H9 (cell line): ENCODE results near the gene MMP15. TPM values are rescaled to one million over a fixed set of nuclear protein-coding genes. Genes with fewer than 3 reads are reported as not detected.

Experiments
- DNase-seq: peaks from one replicate; pipeline ENCODE4 v3.0.0-alpha.2; 2017
- H2AFZ ChIP-seq: one replicate; pipeline ENCODE4 v1.6.1; 2013; ENCODE audit warnings: mild to moderate bottlenecking, low read length, control low read depth, moderate library complexity
- H2AK5ac ChIP-seq: 2 replicates; pipeline ENCODE4 v1.6.1; 2013; ENCODE audit warnings: low read length, control low read depth, mixed read lengths; ENCODE audit not compliant: insufficient read length
- H2BK120ac ChIP-seq: one replicate; pipeline ENCODE4 v1.6.1; 2013; ENCODE audit warnings: low read depth, mild to moderate bottlenecking, low read length, control low read depth, inconsistent platforms; ENCODE audit not compliant: poor library complexity, severe bottlenecking
- H2BK12ac ChIP-seq: 2 replicates; pipeline ENCODE4 v1.6.1; 2013; ENCODE audit warnings: low read length, control low read depth, mixed read lengths, low read depth; ENCODE audit not compliant: insufficient read length
- H2BK15ac ChIP-seq: 2 replicates; pipeline ENCODE4 v1.6.1; 2013; ENCODE audit warnings: low read depth, low read length, control low read depth
- H2BK20ac ChIP-seq: one replicate; pipeline ENCODE4 v1.6.1; 2013; ENCODE audit warnings: low read depth, mild to moderate bottlenecking, low read length, control low read depth, inconsistent platforms; ENCODE audit not compliant: poor library complexity, severe bottlenecking
- H2BK5ac ChIP-seq: 2 replicates; pipeline ENCODE4 v1.6.1; 2013; ENCODE audit warnings: low read length, control low read depth, mixed read lengths; ENCODE audit not compliant: insufficient read length
- H3K14ac ChIP-seq: 2 replicates; pipeline ENCODE4 v1.6.1; 2013; ENCODE audit warnings: low read length, control low read depth; ENCODE audit not compliant: insufficient read depth
- H3K18ac ChIP-seq: 2 replicates; pipeline ENCODE4 v1.6.1; 2013; ENCODE audit warnings: low read depth, mild to moderate bottlenecking, mixed read lengths, low read length, control low read depth; ENCODE audit not compliant: insufficient read length
- H3K23ac ChIP-seq: 2 replicates; pipeline ENCODE4 v1.6.1; 2013; ENCODE audit warnings: low read length, control low read depth, mixed read lengths, low read depth; ENCODE audit not compliant: insufficient read length
- H3K23me2 ChIP-seq: 2 replicates; pipeline ENCODE4 v1.6.1; 2013; ENCODE audit warnings: low read depth, mild to moderate bottlenecking, mixed read lengths, low read length, control low read depth; ENCODE audit not compliant: insufficient read length, poor library complexity, severe bottlenecking
- H3K27ac ChIP-seq: 2 replicates; pipeline ENCODE4 v1.5.1; 2013; ENCODE audit warnings: low read length, control low read depth, mixed read lengths, low read depth; ENCODE audit not compliant: insufficient read length
- H3K27me3 ChIP-seq: 2 replicates; pipeline ENCODE4 v1.6.1; 2013; ENCODE audit warnings: low read length, control low read depth, inconsistent platforms; ENCODE audit not compliant: insufficient read depth
- H3K4ac ChIP-seq: 2 replicates; pipeline ENCODE4 v1.6.1; 2013; ENCODE audit warnings: low read depth, mild to moderate bottlenecking, control low read depth, inconsistent platforms, low read length, moderate library complexity
- H3K4me1 ChIP-seq: 2 replicates; pipeline ENCODE4 v1.6.1; 2013; ENCODE audit warnings: low read length, control low read depth, inconsistent platforms; ENCODE audit not compliant: insufficient read depth
- H3K4me2 ChIP-seq: 2 replicates; pipeline ENCODE4 v1.6.1; 2013; ENCODE audit warnings: low read length, control low read depth, mixed read lengths; ENCODE audit not compliant: insufficient read length, insufficient read depth
- H3K56ac ChIP-seq: 2 replicates; pipeline ENCODE4 v1.6.1; 2013; ENCODE audit warnings: low read depth, mild to moderate bottlenecking, mixed read lengths, low read length, control low read depth; ENCODE audit not compliant: insufficient read length
- H3K79me1 ChIP-seq: 2 replicates; pipeline ENCODE4 v1.6.1; 2013; ENCODE audit warnings: low read depth, mild to moderate bottlenecking, moderate library complexity, low read length, control low read depth, inconsistent platforms; ENCODE audit not compliant: insufficient read depth, poor library complexity, severe bottlenecking
- H3K79me2 ChIP-seq: 2 replicates; pipeline ENCODE4 v1.6.1; 2013; ENCODE audit warnings: low read length, control low read depth, inconsistent platforms; ENCODE audit not compliant: insufficient read depth
- H3K9ac ChIP-seq: 2 replicates; pipeline ENCODE4 v1.6.1; 2013; ENCODE audit warnings: low read length, control low read depth, mixed read lengths; ENCODE audit not compliant: insufficient read length; ENCODE audit errors: extremely low read depth
- H3K9me3 ChIP-seq: one replicate; pipeline ENCODE4 v1.6.1; 2013; ENCODE audit warnings: low read depth, low read length, inconsistent platforms; ENCODE audit not compliant: control insufficient read depth
- H3T11ph ChIP-seq: one replicate; pipeline ENCODE4 v1.6.1; 2013; ENCODE audit warnings: mild to moderate bottlenecking, low read length, control low read depth, inconsistent platforms
- H4K20me1 ChIP-seq: one replicate; pipeline ENCODE4 v1.6.1; 2013; ENCODE audit not compliant: control insufficient read depth, insufficient read length, insufficient read depth
- H4K5ac ChIP-seq: 2 replicates; pipeline ENCODE4 v1.6.1; 2013; ENCODE audit warnings: low read depth, mild to moderate bottlenecking, mixed read lengths, low read length, control low read depth; ENCODE audit not compliant: insufficient read length
- H4K8ac ChIP-seq: replicated peaks from 2 replicates; pipeline ENCODE4 v1.6.1; 2013; ENCODE audit warnings: low read length, control low read depth, mixed read lengths, low read depth; ENCODE audit not compliant: insufficient read length
- H4K91ac ChIP-seq: 2 replicates; pipeline ENCODE4 v1.6.1; 2013; ENCODE audit warnings: low read depth, mild to moderate bottlenecking, moderate library complexity, mixed read lengths, low read length, control low read depth; ENCODE audit not compliant: insufficient read length
- H3K27ac Mint-ChIP-seq, 3 experiments: 2 replicates in 2 of 3; 3 replicates in 1 of 3; pipeline ENCODE4 v1.8.0; 2020 to 2021; ENCODE audit warnings: mixed read lengths in 3 of 3, mild to moderate bottlenecking in 1 of 3, moderate library complexity in 1 of 3
- H3K27me3 Mint-ChIP-seq: 2 replicates; pipeline ENCODE4 v1.8.0; 2021; ENCODE audit warnings: low read depth, mild to moderate bottlenecking, moderate library complexity, mixed read lengths
- H3K36me3 Mint-ChIP-seq, 3 experiments: 2 replicates in 2 of 3; 3 replicates in 1 of 3; pipeline ENCODE4 v1.8.0; 2020 to 2021; ENCODE audit warnings: low read depth in 3 of 3, mixed read lengths in 3 of 3; ENCODE audit not compliant: insufficient read depth in 1 of 3
- H3K4me1 Mint-ChIP-seq, 2 experiments: 2 replicates each; pipeline ENCODE4 v1.8.0; 2020; ENCODE audit warnings: mixed read lengths in 2 of 2
- H3K4me3 Mint-ChIP-seq, 2 experiments: 2 replicates in 1 of 2; 3 replicates in 1 of 2; pipeline ENCODE4 v1.8.0; 2020 to 2021; ENCODE audit warnings: mild to moderate bottlenecking in 2 of 2, mixed read lengths in 2 of 2, moderate library complexity in 1 of 2
- H3K9me3 Mint-ChIP-seq, 2 experiments: 2 replicates in 1 of 2; 3 replicates in 1 of 2; pipeline ENCODE4 v1.8.0; 2020; ENCODE audit warnings: mild to moderate bottlenecking in 2 of 2, mixed read lengths in 2 of 2, moderate library complexity in 1 of 2
- CTCF ChIP-seq: fragments of 200-600 bp; sonication (generic); conservative IDR thresholded peaks from 3 replicates; pipeline ENCODE4 v1.8.0; 2021; ENCODE audit warnings: antibody characterized with exemption, mild to moderate bottlenecking
- WGBS: extraction: QIAGEN DNeasy Blood & Tissue Kit; methylation state at CpG from one replicate; pipeline ENCODE4 v1.1.7; 2013; ENCODE audit warnings: missing lambda C conversion rate, low lambda C conversion rate, mixed read lengths; ENCODE audit not compliant: insufficient read length; ENCODE audit errors: extremely low coverage; 5-methylcytosine and 5-hydroxymethylcytosine counted together
- total RNA-seq: library from RNA; stranded (reverse); gene quantifications from 2 replicates; pipeline ENCODE4 v1.2.1, GENCODE V29; 2021

The MMP15 gene
- total RNA-seq, 1 experiment from 2014 or later, result 32.9 TPM

DNA sequence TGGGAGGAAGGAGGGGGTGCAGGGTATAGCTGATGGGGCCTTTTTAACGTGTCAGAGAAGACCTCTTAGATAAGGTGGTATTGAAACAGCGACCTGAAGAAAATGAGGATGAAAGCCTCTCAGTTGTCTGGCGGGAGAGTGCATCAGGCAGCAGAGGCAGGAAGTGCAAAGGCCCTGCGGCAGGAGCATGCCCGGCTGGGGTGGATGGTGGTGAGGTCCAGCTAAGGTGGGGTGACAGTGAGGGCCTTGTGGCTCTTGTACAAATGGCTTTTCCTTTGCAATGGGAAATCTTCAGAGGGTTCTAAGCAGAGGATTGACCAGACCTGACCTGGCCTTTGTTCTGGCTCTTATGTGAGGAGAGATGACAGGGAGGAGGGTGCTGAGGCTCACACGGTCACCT lies 11.4 kb downstream of the MMP15 start:
- Histone ChIP-seq H4K8ac (no peak overlapping the region), H2BK12ac (no peak overlapping the region), H3K23me2 (no peaks in the 10 kb centered on the region), H3K23ac (no peak overlapping the region), H2BK15ac (no peak overlapping the region), H3K79me1 (no peaks in the 10 kb centered on the region), H3K4me2 (no peak overlapping the region), H3K9ac (no peak overlapping the region), H2AK5ac (no peak overlapping the region), H3K4me1 (no peaks in the 10 kb centered on the region), H2AFZ (no peak overlapping the region), H2BK20ac (no peak overlapping the region), H3K4ac (no peak overlapping the region), H3K9me3 (no peaks in the 10 kb centered on the region), H3T11ph (no peak overlapping the region), H3K79me2 (no peaks in the 10 kb centered on the region), H4K5ac (no peak overlapping the region), H4K20me1 (no peaks in the 10 kb centered on the region), H3K18ac (no peak overlapping the region), H3K56ac (no peak overlapping the region), H2BK5ac (no peak overlapping the region), H2BK120ac (no peak overlapping the region), H3K27ac (no peak overlapping the region), H3K14ac (no peak overlapping the region), H4K91ac (no peak overlapping the region), H3K27me3 (no peaks in the 10 kb centered on the region)
- no peak overlapping the region for H3K4me3 Mint-ChIP-seq
- no peak for TF ChIP-seq CTCF
- no CpG with 5 or more reads among the region's 6 CpGs for WGBS
- peak overlapping the region in 1 of 3 experiments; percentile 53; a peak in 1 of 7 replicates for H3K27ac Mint-ChIP-seq
- H3K9me3 Mint-ChIP-seq, result no peaks in the 10 kb centered on the region; a peak in 1 of 5 replicates
- H3K27me3 Mint-ChIP-seq, result no peaks in the 10 kb centered on the region
- H3K4me1 Mint-ChIP-seq, result peaks cover 4 to 11% of the 10 kb centered on the region in 2 experiments
- DNase-seq, result no peak
- H3K36me3 Mint-ChIP-seq, result peaks cover 8 to 46% (median 39%) of the 10 kb centered on the region in 3 experiments
